Glomerular endothelial cell (primary cell): ENCODE measurements around the gene MTOR. TPM values are rescaled to one million over a fixed set of nuclear protein-coding genes. Genes with fewer than 3 reads are reported as not detected.

Experiments used
- DNase-seq: peaks from one replicate; pipeline ENCODE4 v3.0.0-alpha.2; 2011; ENCODE audit warnings: low read depth, low spot score; ENCODE audit errors: extremely low read depth
- total RNA-seq: library from RNA; depleted of rRNA; stranded (reverse); fragments of >200 nt; gene quantifications from 2 replicates; pipeline ENCODE4 v1.2.3, GENCODE V29; 2015

Gene MTOR
- total RNA-seq, 1 donor from 2014 or later, result 53.8 TPM

DNA sequence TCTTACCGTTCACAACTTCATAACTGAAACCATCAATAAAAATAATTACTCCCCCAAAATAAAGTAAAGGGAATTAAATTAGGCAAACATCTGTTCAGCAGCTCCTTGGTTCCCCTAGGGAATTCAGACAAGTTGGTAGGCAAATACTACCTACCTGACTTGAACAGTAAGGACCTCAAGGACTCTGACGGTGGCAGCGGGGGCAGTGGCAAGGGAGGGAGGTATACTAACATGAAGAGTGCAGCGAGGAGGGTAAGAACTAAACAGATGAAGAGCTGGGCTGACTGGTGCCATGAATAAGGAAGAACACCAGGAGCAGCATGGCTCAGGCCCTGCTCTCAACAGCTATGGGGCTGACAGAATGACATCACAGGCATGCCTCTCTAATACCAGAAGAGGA is 33.1 kb downstream of the MTOR start:
- no peak for DNase-seq

DNA sequence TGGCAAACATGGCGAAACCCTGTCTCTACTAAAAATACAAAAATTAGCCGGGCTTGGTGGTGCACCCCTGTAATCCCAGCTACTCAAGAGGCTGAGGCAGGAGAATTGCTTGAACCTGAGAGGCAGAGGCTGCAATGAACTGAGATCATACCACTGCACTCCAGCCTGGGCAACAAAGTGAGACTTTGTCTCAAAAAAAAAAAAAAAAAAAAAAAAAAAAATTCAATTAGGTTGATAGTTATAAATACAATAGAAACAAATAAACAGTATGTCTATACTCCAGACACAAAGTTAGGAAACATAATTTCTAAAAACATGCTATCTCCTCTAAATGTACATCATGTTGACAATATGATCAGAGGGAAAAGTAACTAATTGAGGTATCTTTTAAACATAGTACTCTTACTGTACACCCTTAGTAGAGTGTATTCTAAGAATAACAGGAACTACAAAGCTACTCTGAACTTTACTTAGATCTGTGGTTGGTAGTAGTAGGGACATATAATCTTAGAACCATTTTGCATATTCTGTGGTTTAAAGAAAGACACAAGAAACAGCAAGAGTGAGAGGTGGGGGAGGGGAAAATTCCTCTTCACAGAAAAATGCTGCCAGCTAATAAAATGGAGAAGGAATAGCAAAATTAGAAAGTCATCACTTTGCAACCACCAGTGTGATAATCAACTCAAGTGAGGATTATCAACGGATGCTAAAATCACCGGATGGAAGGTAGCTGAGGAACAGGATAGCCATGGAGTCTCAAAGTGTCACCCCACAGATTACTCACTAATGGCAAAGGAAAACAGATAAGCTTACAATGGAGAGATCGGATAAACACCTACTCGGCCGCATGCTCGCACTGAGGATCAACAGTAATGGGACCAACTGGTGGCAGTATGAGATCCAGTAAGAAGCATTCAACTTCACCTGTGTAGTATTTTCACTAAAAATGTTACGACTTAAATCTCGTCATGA is 35.0 kb downstream of the MTOR start:
- no peak for DNase-seq

DNA sequence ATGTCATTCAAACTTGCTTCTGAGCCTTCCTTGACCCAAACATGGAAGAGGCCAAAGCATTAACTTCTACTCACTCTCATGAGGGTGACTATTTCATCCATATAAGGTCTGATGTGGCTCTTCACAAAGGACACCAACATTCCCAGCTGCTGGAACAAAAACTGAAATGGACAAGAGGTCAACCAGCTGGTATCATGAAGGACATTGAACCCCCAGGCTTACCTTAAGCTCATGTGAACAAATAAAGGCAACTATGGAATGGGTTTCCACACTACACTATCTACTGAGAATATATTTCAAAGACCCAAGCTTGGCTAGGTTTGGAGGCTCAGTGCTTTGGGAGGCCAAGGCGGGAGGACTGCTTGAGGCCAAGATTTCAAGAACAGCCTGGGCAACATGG is 46.3 kb downstream of the MTOR start:
- no peak for DNase-seq

DNA sequence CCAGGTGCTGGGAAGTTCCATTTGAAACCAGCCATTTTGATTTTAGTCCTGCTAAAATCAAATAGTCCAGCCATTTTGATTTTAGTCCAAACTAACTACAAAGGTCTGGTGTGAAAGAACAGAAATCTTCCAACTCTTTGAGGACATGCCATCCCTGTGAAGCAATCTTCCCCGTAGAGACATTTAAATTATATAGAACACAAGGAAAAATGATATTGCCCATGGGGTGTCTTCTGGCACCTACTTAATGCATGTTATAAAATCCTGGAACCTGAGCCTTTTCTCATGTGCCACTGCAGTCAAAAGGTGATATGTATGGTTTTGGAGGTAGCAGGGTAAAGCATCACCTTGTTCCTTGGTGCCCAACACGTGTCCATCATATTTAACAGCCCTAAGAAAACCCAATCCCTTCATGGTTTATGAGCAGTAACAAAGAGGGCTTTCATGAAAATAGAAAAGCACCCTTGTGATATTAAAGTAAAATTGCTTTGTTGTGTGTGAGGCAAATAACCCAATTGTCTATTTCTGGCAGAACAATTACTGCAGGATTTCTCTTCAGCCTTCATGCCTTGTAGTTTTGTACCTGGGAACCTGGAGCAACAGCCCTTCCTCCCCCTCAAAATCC is 46.9 kb downstream of the MTOR start:
- no peak for DNase-seq

DNA sequence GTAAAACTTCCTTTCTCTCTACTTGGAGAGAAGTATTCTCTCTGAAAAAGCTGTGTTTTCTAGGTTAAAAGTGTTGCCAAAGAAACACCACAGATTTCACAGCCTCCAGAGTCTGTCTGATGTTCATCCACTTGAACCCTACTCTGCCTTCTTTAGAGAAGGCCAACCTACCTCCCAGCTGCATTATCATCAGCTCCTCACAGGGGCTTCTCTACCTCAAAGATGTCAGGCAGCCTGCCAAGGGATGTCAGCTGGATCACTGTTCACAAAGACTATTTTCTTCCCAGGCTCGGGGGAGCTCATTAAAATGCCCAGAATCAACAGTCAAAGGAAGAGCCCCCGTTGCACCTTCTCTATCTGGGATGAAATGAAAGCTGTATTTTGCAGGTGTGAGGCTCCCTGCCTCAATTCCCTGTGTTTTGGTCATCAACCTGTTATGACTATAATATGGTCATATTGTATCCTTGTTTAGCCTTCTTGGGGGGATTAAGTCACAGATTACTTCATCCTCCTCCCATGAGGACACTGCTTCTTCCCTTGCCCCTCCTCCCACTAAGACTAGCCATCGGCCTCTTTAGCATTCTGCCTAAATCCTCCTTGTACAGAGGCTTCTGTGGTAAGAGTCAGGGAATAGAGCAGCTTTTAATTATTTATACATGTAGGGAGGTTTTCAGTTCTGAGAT is 47.5 kb downstream of the MTOR start:
- DNase-seq, result no peak

DNA sequence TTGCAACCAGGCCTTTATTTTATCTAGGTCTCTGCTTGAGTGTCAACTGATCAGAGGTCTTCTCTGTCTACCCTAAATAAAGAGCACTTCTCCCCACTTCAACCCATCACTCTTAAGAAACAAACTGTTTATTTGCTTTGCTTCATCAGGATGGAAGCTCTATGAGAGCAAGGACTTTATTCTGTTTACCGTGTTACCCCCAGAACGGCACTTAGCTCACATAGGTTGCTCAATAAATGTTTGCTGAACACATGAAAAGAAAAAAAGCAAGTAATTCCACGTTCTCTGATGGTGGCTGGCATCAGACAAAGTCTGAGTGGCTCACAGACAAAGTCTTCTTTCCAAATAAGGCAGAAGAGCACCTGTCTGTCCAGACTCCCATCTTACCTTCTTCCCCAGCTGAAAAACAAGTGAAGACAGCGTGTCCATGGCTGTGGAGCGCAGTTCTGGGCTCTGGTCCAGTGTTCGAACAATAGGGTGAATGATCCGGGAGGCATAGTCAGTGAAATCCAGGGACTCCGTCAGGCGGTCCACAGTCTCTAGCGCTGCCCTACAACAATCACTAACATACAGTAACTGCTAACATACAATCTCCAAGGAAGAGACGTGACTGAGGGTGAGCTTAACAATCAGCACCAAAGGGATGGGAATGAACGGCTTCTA is 50.3 kb downstream of the MTOR start:
- no peak for DNase-seq

DNA sequence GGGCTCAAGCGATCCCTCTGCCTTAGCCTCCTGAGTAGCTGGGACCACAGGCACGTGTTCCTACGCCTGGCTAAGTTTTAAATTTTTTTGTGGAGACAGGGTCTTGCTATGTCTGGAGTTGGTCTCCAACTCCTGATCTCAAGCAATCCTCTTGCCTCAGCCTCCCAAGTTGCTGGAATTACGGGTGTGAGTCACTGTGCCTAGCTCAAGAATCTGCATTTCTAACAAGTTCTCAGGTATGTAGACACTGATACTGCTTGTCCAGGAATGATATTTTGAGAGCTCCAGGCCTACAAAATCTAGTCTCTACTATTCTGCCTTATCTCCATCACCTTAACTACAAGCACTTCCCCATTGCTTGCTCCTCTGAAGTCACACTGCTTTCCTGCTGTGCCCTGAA is 50.9 kb downstream of the MTOR start:
- DNase-seq, result no peak

DNA sequence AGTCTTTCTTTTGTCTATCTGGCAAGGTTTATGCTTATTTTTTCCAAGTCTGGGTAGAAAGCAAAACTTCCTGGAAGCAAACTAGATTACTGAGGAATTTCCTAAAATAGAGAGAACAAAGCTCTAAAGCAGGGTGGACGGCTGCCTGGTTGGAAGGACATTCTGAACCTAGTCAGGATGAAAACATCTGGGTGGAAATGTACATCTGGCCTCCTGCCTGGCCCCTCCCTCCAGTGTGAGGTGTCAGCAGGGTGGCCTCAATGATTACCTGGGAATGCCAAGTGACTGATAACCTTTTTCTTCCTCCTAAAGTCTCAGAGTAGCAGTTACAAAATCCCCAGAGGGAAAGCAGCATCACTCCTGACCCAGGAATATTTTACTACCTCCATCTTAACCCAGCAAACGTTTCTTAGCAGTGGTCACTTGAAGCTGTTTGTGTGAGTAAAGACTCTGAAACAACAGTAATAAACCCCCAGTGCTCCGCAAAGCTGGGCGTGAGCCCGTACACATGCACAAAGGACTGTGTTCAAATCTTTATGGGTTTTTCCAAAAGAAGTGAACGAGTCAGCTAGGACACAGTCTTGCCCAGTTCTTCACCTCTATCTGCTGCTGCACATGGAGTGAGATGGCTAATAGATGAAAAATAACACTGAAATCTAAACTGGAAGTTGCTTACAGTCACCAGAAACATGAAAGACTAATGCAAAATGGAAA is 54.3 kb downstream of the MTOR start:
- DNase-seq, result no peak

DNA sequence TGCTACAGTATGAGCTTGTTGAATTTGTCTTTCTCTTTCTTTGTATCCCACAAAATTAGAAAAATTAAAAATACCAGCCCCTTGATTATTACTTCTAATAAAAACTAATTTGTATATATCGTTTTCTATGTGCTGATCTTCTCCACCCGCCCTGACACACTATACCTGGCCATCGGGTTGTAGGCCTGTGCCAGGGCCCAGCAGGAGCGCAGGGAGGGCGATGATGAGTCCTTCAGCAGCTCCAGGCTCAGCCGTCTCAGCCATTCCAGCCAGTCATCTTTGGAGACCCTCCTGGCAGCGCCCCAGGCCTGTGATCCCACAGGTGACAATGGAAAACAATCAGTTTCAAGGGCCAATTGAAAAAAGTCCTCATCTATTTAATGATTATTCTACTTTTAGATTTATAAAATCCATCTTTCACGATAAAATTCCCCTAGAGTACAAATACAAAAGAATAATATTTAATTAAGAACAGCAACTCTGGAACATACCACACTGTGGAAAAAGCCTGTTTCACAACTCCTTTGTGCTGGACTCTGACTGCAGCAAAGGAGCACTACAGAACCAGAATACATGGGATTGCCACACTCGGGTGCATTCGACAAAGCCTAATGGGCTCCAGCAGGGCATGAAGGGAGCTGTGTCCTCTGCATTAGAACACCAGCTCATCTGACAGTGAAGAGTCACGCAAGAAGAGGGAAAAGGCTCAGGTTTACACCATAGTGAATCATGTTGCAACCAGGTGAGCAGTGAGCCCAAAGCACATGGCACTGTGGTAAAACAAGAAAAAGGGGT is 57.8 kb downstream of the MTOR start:
- no peak for DNase-seq

DNA sequence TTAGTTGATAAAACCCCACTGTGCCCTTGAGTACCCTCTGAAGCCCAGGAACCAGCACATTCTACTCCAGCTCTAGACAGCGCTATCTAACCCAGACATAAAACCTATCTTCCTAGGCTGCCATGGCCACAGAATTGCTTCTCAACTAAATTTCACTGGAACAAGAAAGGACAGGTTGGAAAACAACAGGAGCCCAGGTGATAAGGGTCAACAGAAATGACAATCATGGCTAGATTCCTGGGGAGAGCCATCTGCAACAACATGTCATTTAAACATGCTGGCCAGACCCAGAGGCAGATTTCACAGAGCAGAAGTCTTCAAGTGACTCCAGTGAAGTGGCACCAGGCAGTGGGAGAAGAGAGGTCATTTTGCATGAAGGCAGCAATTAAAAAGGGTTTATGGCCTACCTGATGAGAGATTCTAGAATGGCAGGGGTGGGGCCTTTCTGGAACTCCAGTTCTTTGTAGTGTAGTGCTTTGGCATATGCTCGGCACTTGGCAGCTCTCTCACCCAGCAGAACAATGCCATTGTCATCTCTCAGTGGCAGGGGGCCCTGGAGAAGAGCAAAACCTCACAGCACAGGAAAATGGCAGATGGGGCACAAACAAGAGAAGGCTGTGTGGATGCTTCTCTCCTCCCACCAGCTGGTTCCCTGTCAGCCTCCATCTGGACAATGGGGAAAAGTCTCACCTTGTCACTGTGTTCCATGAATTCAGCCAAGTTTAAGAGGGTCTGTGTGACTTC is 63.3 kb downstream of the MTOR start:
- DNase-seq, result no peak

DNA sequence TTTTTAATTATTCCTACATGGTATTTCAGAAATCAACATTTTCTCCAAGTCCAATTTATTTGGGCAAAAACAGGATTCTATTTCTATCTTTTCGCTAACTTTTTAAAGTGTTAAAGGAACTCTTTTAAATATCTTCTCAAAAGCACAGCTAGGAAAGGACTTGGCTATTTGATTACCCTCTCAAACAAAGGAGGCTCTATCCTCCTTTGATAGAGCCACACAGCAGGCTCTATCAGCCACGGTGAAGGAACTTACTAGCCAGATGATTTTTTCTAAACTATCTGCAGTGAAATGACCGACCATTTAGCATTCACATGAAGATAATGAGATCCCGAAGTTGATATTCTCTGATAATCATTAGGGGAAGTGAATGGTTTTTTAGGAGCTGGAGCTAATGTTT is 64.1 kb downstream of the MTOR start:
- no peak for DNase-seq

DNA sequence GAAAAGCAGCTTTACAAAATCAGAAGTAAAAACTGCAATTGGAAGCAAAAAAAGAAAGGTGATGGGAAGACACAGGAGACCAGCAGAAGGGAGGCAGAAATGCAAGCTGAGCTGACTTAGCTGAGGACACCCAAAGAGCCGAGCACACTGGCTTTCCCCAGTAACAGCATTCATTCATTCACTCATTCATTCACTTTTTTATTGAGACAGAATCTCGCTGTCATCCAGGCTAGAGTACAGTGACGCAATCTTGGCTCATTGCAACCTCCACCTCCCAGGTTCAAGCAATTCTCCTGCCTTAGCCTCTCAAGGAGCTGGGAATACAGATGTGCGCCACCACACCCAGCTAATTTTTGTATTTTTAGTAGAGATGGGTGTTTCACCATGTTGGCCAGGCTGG is 65.0 kb downstream of the MTOR start:
- no peak for DNase-seq

DNA sequence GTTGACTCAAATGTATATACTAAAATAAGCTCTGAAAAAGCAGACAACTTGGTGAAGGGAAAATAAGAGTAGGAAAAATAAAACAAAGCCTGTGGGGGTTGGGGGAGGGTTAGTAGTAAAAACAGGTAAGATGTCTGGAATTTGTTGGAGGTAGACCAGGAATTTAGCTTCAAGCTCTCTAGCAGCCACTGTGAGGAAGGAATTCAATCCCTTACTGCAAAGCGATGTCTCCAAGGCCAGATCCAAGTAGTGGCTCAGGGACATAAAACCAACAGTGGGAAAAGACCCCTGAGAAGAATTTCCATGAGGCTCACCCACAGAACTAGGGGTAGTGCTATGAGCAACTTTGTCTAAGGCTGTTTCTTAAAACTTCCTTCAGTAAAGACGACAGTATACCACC is 65.4 kb downstream of the MTOR start:
- no peak for DNase-seq

DNA sequence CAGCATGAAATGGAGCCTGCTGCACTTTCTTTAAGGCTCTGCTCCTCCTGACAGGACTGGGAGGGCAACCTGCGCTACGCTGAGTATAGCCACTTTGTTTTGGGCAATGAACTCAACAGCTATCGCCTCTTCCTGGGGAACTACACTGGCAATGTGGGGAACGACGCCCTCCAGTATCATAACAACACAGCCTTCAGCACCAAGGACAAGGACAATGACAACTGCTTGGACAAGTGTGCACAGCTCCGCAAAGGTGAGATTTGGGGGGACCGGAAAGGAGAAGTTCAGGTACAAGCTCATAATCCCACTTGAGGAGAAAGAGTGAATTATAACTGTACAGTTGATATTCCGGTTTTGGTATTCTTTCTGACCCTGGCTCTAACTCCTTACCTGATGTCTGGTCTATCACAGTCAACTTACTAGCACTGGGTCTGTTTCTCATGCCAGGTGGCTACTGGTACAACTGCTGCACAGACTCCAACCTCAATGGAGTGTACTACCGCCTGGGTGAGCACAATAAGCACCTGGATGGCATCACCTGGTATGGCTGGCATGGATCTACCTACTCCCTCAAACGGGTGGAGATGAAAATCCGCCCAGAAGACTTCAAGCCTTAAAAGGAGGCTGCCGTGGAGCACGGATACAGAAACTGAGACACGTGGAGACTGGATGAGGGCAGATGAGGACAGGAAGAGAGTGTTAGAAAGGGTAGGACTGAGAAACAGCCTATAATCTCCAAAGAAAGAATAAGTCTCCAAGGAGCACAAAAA is 67.8 kb downstream of the MTOR start:
- no peak for DNase-seq

DNA sequence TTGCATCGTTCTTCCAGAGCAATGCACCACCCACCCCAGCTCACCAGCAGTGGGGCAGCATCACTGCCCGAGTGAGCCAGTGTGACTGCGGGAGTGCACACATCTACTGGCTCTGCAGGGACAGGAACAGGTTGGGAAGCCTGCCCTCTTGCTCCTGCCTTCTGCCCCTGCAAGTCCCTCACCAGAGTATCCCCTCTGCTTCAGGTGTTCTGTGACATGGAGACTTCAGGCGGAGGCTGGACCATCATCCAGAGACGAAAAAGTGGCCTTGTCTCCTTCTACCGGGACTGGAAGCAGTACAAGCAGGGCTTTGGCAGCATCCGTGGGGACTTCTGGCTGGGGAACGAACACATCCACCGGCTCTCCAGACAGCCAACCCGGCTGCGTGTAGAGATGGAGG is 69.0 kb downstream of the MTOR start:
- no peak for DNase-seq

DNA sequence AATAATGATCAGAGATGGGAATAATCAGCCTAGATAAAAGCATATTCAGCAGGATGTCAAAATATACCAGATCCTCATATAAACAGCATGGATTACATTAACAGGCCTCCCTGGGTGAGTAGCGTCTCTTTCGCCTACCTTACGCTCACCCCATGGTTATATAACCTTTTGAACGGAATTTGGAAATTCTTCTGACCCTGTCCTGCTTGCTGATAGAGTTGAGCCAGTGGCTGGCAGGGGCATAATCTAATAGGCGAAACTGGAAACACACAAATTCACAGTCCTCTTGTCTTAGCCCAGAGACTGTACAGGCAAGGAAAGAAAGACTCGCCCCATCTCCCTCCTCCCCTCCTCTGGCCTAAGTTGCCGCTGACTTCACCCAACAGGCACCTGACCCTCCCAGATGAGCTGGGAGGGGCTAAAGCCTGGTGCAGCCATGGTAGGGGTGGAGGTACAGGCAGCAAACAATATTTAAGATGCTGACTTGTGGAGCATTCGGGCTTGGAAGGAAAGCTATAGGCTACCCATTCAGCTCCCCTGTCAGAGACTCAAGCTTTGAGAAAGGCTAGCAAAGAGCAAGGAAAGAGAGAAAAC is 73.4 kb downstream of the MTOR start, which contains the start of gene ANGPTL7:
Gene ANGPTL7 (plus strand): TSS at position 498 of the 594 bp plus-strand sequence. CDS start 225 bp downstream, outside the sequence.
- DNase-seq, result no peak

DNA sequence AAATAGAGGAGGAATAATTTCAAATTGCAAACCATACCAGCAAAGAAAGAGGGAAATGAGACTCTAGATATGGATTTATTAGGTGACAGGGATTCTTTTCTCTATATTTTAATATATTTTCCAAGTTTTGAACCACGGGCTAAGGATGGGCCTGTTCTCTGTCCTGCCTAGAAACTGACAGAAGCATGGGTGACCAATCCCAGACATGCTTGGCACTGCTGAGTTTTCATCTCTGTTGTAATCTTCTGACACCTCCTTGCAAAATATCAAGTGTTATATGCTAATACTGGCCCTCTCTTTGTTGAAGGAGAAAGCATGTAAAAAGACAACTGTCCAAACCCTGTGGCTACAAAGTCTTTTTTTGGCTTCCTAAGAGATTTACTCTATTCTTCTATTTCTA is 74.0 kb downstream of the MTOR start:
- no peak for DNase-seq

DNA sequence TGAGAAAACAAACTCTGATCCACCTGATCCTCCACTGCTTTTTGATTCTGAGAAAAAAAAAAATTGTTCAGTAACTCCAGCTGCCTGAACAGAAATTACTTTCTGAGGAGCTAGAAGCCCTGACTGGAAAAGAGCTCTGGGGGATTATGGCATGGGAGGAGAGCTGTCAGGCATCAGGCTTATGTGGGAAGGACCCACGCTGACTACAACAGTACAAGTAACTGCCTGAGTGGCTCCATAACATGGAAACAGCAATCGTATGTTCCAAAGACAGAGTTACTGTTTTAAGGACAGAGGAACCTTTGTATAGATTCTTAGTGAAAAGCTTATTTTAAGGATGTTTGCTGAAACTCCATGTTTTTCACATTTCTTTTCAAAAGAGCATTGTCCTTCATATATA is 74.4 kb downstream of the MTOR start:
- no peak for DNase-seq
